K562 (cell line): ENCODE data around the gene ETNK2. TPM values are rescaled to one million over a fixed set of nuclear protein-coding genes. Genes with fewer than 3 reads are reported as not detected.
A peak's percentile ranks its signal among the peaks of the same experiment; 100 is the strongest.

ENCODE experiments used
- ATAC-seq: fragments of 200-7000 bp; cut with Tn5 transposase; 3 replicates; pipeline ENCODE4 v1.9.1; 2020; ENCODE audit warnings: moderate library complexity
- BruUV-seq: library from RNA; stranded (reverse); fragments of 400-500 nt; replicated peaks from 2 replicates; lab custom pipeline; 2021; lab: Mats Ljungman, UMichigan
- CTCF ChIA-PET: fragments of 300-600 bp; formaldehyde crosslinking; extraction: SDS; loops from one replicate; lab custom pipeline; 2021; ENCODE audit warnings: low intra/inter-chr PET ratio; lab: Yijun Ruan, JAX
- POLR2A ChIA-PET: fragments of 300-600, 350-650 bp; sonication (Branson Sonifier 250); formaldehyde crosslinking; extraction: SDS; loops from one replicate; lab custom pipeline; 2021; ENCODE audit warnings: antibody characterized with exemption, inconsistent platforms; lab: Yijun Ruan, JAX
- DNase-seq, 4 experiments: peaks; one replicate each; pipeline versions ENCODE4 v3.0.0 to v3.0.0-alpha.2; 2011 to 2018; ENCODE audit warnings: low spot score in 3 of 4, mixed read lengths in 3 of 4; ENCODE audit errors: extremely low read depth in 1 of 4
- FAIRE-seq: peaks from 2 replicates; lab custom pipeline; 2011; peaks lifted over from hg19 to GRCh38; lab: Jason Lieb, UNC
- H2AFZ ChIP-seq: 2 replicates; pipeline ENCODE4 v1.6.0; 2011; ENCODE audit warnings: low read depth, low read length, control low read depth, inconsistent platforms
- H3K27ac ChIP-seq: fragments of 200-600 bp; 3 replicates; pipeline ENCODE4 v1.8.0; 2011; ENCODE audit warnings: low read depth, mild to moderate bottlenecking, control low read depth, inconsistent platforms, low read length, moderate library complexity, mixed read lengths; ENCODE audit errors: extremely low read depth
- H3K27me3 ChIP-seq, 2 experiments: fragments of 300-600 bp in 1 of 2; 2 replicates in 1 of 2; 3 replicates in 1 of 2; pipeline versions ENCODE4 v1.6.0 to v1.8.0; 2011; ENCODE audit warnings: inconsistent platforms in 2 of 2, low read length in 2 of 2, mild to moderate bottlenecking in 1 of 2, mixed read lengths in 1 of 2, moderate library complexity in 1 of 2; ENCODE audit not compliant: control insufficient read depth in 2 of 2, insufficient read depth in 2 of 2
- H3K36me3 ChIP-seq: fragments of 300-600 bp; 3 replicates; pipeline ENCODE4 v1.8.0; 2011; ENCODE audit warnings: mild to moderate bottlenecking, low read length, inconsistent platforms; ENCODE audit not compliant: control insufficient read depth, insufficient read depth
- H3K4me1 ChIP-seq, 2 experiments: fragments of 200-600 bp in 1 of 2; replicated peaks in 1 of 2; 2 replicates in 1 of 2; 3 replicates in 1 of 2; pipeline versions ENCODE4 v1.5.1 to v1.8.0; 2011; ENCODE audit warnings: inconsistent platforms in 2 of 2, low read length in 2 of 2, mild to moderate bottlenecking in 1 of 2, mixed read lengths in 1 of 2, moderate library complexity in 1 of 2; ENCODE audit not compliant: control insufficient read depth in 2 of 2, insufficient read depth in 2 of 2
- H3K4me2 ChIP-seq: 2 replicates; pipeline ENCODE4 v1.6.1; 2011; ENCODE audit warnings: low read length, control low read depth, inconsistent platforms, mixed read lengths; ENCODE audit not compliant: insufficient read depth
- H3K4me3 ChIP-seq: fragments of 200-600 bp; sonication (generic), shearing (Covaris generic); 2 replicates; pipeline ENCODE4 v1.5.1; 2016; ENCODE audit warnings: control low read depth, inconsistent platforms
- H3K79me2 ChIP-seq: fragments of 200-600 bp; 3 replicates; pipeline ENCODE4 v1.8.0; 2011; ENCODE audit warnings: low read length, inconsistent platforms; ENCODE audit not compliant: control insufficient read depth, insufficient read depth
- H3K9ac ChIP-seq, 2 experiments: 2 replicates each; pipeline versions ENCODE4 v1.6.0 to v1.6.1; 2011; ENCODE audit warnings: low read depth in 2 of 2, low read length in 2 of 2, control low read depth in 1 of 2, inconsistent platforms in 1 of 2, mild to moderate bottlenecking in 1 of 2, mixed read lengths in 1 of 2; ENCODE audit not compliant: insufficient read depth in 1 of 2
- H3K9me1 ChIP-seq: one replicate; pipeline ENCODE4 v1.6.0; 2011; ENCODE audit warnings: inconsistent platforms, mild to moderate bottlenecking, low read length, moderate library complexity; ENCODE audit not compliant: control insufficient read depth, insufficient read depth
- H3K9me3 ChIP-seq: replicated peaks from 2 replicates; pipeline ENCODE4 v1.5.1; 2011; ENCODE audit warnings: low read depth, low read length, inconsistent platforms; ENCODE audit not compliant: control insufficient read depth, insufficient read depth
- H4K20me1 ChIP-seq: replicated peaks from 2 replicates; pipeline ENCODE4 v1.6.1; 2011; ENCODE audit warnings: low read length, inconsistent platforms, mixed read lengths; ENCODE audit not compliant: control insufficient read depth, insufficient read depth
- CHCHD3 ChIP-seq: fragments of 250-450 bp; sonication (Bioruptor Pico); IDR thresholded peaks from 2 replicates; pipeline ENCODE4 v2.1.2; 2022; ENCODE audit warnings: mild to moderate bottlenecking
- ELF4 ChIP-seq: fragments of 450-650 bp; formaldehyde crosslinking; IDR thresholded peaks from 2 replicates; pipeline ENCODE4 v1.4.0; 2022; ENCODE audit warnings: missing genetic modification characterization
- FOSL1 ChIP-seq: fragments of 200-800 bp; sonication (Bioruptor generic); conservative IDR thresholded peaks from 2 replicates; pipeline ENCODE4 v1.6.1; 2016; ENCODE audit warnings: missing genetic modification characterization, missing compliant biosample characterization
- JUND ChIP-seq, 2 experiments: IDR thresholded peaks; 2 replicates in 1 of 2; 3 replicates in 1 of 2; pipeline ENCODE4 v1.6.1; 2011; ENCODE audit warnings: borderline replicate concordance in 2 of 2, low read depth in 2 of 2, low read length in 2 of 2, improper control_type of control experiment in 1 of 2, missing biosample characterization in 1 of 2, missing genetic modification characterization in 1 of 2, missing genetic modification reagents in 1 of 2
- SPI1 ChIP-seq: IDR thresholded peaks from 2 replicates; pipeline ENCODE4 v1.6.1; 2011; ENCODE audit warnings: low read depth, low read length, control low read depth, borderline replicate concordance
- VEZF1 ChIP-seq: fragments of 200-800 bp; sonication (Bioruptor generic); IDR thresholded peaks from 2 replicates; pipeline ENCODE4 v1.6.1; 2017; ENCODE audit warnings: missing genetic modification characterization, missing compliant biosample characterization
- ZBTB11 ChIP-seq, 3 experiments: fragments of 200-800 bp in 1 of 3; fragments of 250-450 bp in 1 of 3; fragments of 450-650 bp in 1 of 3; sonication (Bioruptor Pico) in 1 of 3; sonication (Bioruptor generic) in 1 of 3; formaldehyde crosslinking in 1 of 3; IDR thresholded peaks; 2 replicates each; pipeline versions ENCODE4 v1.6.1 to v1.8.0; 2016 to 2022; ENCODE audit warnings: mild to moderate bottlenecking in 2 of 3, missing genetic modification characterization in 2 of 3, missing compliant biosample characterization in 1 of 3, moderate library complexity in 1 of 3
- ZBTB7A ChIP-seq: IDR thresholded peaks from 2 replicates; pipeline ENCODE4 v1.6.1; 2011; ENCODE audit warnings: low read depth, mild to moderate bottlenecking, low read length, moderate library complexity, borderline replicate concordance; ENCODE audit not compliant: control insufficient read depth
- WGBS: fragments of 100-300 bp; shearing (Covaris generic); methylation state at CpG from one replicate; pipeline ENCODE4 v1.1.6; 2016; ENCODE audit warnings: low coverage, mixed read lengths; ENCODE audit not compliant: insufficient coverage; ENCODE audit errors: missing lambda C conversion rate; 5-methylcytosine and 5-hydroxymethylcytosine counted together
- in situ Hi-C: fragments of 300-500 bp; cut with MboI; formaldehyde crosslinking; loops from 4 replicates; pipeline ENCODE4 v1.15.0; 2018; ENCODE audit warnings: inconsistent platforms, mixed read lengths
- intact Hi-C: fragments of 100-400 bp; cut with micrococcal nuclease; formaldehyde crosslinking; loops from 2 replicates; pipeline ENCODE4 v1.14.2; 2022
- polyA plus RNA-seq, 8 experiments: library from polyadenylated mRNA; depleted of rRNA in 4 of 8; stranded (reverse) in 5 of 8; unstranded in 3 of 8; fragments of >200 nt; fragmentation: Nextera tagmentation in 2 of 8; fragmentation: Illumina TruSeq in 1 of 8; extraction: Ambion mirVana in 2 of 8; extraction: Trizol in 1 of 8; gene quantifications; 2 replicates each; pipeline versions ENCODE4 v1.2.1 to v1.2.3, GENCODE V29; 2011 to 2014; ENCODE audit warnings: inconsistent platforms in 1 of 8, missing spikeins in 1 of 8
- total RNA-seq, 7 experiments: library from RNA; depleted of rRNA in 6 of 7; stranded (reverse); fragments of >200 nt in 6 of 7; fragmentation: Illumina TruSeq in 2 of 7; extraction: Trizol in 2 of 7; gene quantifications; 2 replicates each; pipeline versions ENCODE4 v1.2.1 to v1.2.3, GENCODE V29; 2011 to 2021; ENCODE audit warnings: low replicate concordance in 1 of 7

The ETNK2 gene
- total and polyA plus RNA-seq, 9 of the 15 experiments (the other 6 are each of a cell fraction or from before 2014, with no cell fraction given) = 0.03 to 0.38 (median 0.13) TPM; not detected in 4

- Histone ChIP-seq H3K9me3 (no peaks in the 10 kb centered on the region), H3K36me3 (no peaks in the 10 kb centered on the region), H3K4me2 (no peak overlapping the region), H3K27ac (no peak overlapping the region), H3K79me2 (no peaks in the 10 kb centered on the region), H3K9me1 (no peaks in the 10 kb centered on the region), H3K4me1 (no peaks in the 10 kb centered on the region; a peak in 1 of 5 replicates), H3K4me3 (no peak overlapping the region), H2AFZ (no peak overlapping the region), H4K20me1 (no peaks in the 10 kb centered on the region; the same call in 1 of the 2 replicates), H3K9ac (no peak overlapping the region), H3K27me3 (peaks cover 13 to 64% of the 10 kb centered on the region in 2 experiments; a peak in 4 of 5 replicates)
- ChIA-PET POLR2A (no interaction called here), CTCF (no interaction called here)
- ATAC-seq (no peak), FAIRE-seq (no peak), DNase-seq (no peak)
- no TSS peak for BruUV-seq
- intact Hi-C loops = no loop called here
- in situ Hi-C loops = no loop called here
- 1% methylated on average over 14 of the region's 14 CpGs for WGBS
- TF ChIP-seq SPI1 = peak; percentile 46; the same call in 1 of the 2 replicates
- TF ChIP-seq FOSL1 (tag) = peak; percentile 81
- TF ChIP-seq ELF4 (CRISPR knock-in tag) = no peak
- TF ChIP-seq JUND (IDR thresholded peaks at IDR 0.05; ENCODE audit: borderline replicate concordance, low read depth, low read length) = peak; percentile 21; the same call in 1 of the 2 replicates
- no peak for TF ChIP-seq JUND (tag; IDR thresholded peaks at IDR 0.05; ENCODE audit: borderline replicate concordance, low read depth, low read length)
- no peak for TF ChIP-seq ZBTB7A
- TF ChIP-seq ZBTB11 (CRISPR knock-in tag; IDR thresholded peaks at IDR 0.05) = 0 out of 6 replicates have a peak, but pooled peaks of 1 of the 3 experiments have one; percentile 15
- no peak for TF ChIP-seq CHCHD3 (CRISPR knock-in tag)
- TF ChIP-seq VEZF1 (CRISPR knock-in tag) = peak; percentile 51; the same call in 1 of the 2 replicates
Measured at GRCh38 chr1:204104331-204105130, 47.3 kb downstream of the ETNK2 start.
